OCI-LY3 (cell line): ENCODE data around the gene STK32C.

ENCODE experiments used
- EZH2phosphoT487 ChIP-seq: fragments of 200-600 bp; shearing (Covaris generic); IDR thresholded peaks from 2 replicates; pipeline ENCODE4 v1.6.1; 2018; ENCODE audit warnings: antibody characterized with exemption, mixed run types, low read depth
- TF ChIP-seq, protein P1 (sequence below): fragments of 200-600, 300-600 bp; sonication (generic); IDR thresholded peaks from 2 replicates; pipeline ENCODE4 v1.5.1; 2014; ENCODE audit warnings: antibody characterized with exemption, low read length, low read depth

DNA sequence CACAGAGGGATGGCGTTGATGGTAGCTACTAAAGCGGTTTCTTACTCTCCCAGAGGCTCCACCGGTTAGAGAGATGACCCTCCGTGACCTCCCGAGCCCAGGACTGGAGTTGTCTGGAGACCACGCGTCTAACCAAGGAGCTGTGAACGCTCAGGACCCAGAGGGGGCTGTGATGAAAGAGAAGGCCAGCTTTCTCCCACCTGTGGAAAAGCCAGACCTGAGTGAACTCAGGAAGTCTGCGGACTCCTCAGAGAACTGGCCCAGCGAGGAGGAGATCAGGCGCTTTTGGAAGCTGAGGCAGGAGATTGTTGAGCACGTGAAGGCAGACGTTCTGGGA is 40.1 kb upstream of the STK32C start:
- TF ChIP-seq, protein P1, sequence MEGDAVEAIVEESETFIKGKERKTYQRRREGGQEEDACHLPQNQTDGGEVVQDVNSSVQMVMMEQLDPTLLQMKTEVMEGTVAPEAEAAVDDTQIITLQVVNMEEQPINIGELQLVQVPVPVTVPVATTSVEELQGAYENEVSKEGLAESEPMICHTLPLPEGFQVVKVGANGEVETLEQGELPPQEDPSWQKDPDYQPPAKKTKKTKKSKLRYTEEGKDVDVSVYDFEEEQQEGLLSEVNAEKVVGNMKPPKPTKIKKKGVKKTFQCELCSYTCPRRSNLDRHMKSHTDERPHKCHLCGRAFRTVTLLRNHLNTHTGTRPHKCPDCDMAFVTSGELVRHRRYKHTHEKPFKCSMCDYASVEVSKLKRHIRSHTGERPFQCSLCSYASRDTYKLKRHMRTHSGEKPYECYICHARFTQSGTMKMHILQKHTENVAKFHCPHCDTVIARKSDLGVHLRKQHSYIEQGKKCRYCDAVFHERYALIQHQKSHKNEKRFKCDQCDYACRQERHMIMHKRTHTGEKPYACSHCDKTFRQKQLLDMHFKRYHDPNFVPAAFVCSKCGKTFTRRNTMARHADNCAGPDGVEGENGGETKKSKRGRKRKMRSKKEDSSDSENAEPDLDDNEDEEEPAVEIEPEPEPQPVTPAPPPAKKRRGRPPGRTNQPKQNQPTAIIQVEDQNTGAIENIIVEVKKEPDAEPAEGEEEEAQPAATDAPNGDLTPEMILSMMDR, result no peak
- TF ChIP-seq EZH2phosphoT487, result no peak
